ENCODE measurements around the gene DBNDD1. TPM values are rescaled to one million over a fixed set of nuclear protein-coding genes. Genes with fewer than 3 reads are reported as not detected.

The DBNDD1 gene
- total RNA-seq, 1 donor from 2014 or later = 77.8 TPM

GRCh38 chr16:90018297-90018651, 982 bp downstream of the DBNDD1 start:
- TF ChIP-seq CTCF (IDR thresholded peaks at IDR 0.05; ENCODE audit: partially characterized antibody, unreplicated experiment) = no peak
- peaks cover 16% of the 10 kb centered on the region for H3K4me1 Mint-ChIP-seq (ENCODE audit: low read depth, unreplicated experiment)
- peak overlapping the region; percentile 78 for H3K4me3 Mint-ChIP-seq (ENCODE audit: unreplicated experiment)
- no peak overlapping the region for H3K27ac Mint-ChIP-seq (ENCODE audit: unreplicated experiment)
- no peak for DNase-seq
- H3K27me3 Mint-ChIP-seq (ENCODE audit: unreplicated experiment) = peaks cover 11% of the 10 kb centered on the region
- H3K36me3 Mint-ChIP-seq (ENCODE audit: unreplicated experiment) = no peaks in the 10 kb centered on the region
- peaks cover 8% of the 10 kb centered on the region for H3K9me3 Mint-ChIP-seq (ENCODE audit: unreplicated experiment)

GRCh38 chr16:90016339-90016950, 2.8 kb downstream of the DBNDD1 start:
- Mint-ChIP-seq H3K36me3 (ENCODE audit: unreplicated experiment) (no peaks in the 10 kb centered on the region), H3K4me1 (ENCODE audit: low read depth, unreplicated experiment) (peaks cover 12% of the 10 kb centered on the region), H3K4me3 (ENCODE audit: unreplicated experiment) (no peak overlapping the region), H3K27ac (ENCODE audit: unreplicated experiment) (no peak overlapping the region), H3K27me3 (ENCODE audit: unreplicated experiment) (peaks cover 9% of the 10 kb centered on the region), H3K9me3 (ENCODE audit: unreplicated experiment) (peaks cover 3% of the 10 kb centered on the region)
- DNase-seq = no peak
- no peak for TF ChIP-seq CTCF (IDR thresholded peaks at IDR 0.05; ENCODE audit: partially characterized antibody, unreplicated experiment)

GRCh38 chr16:90015586-90016338, 3.5 kb downstream of the DBNDD1 start:
- Mint-ChIP-seq H3K36me3 (ENCODE audit: unreplicated experiment) (no peaks in the 10 kb centered on the region), H3K4me1 (ENCODE audit: low read depth, unreplicated experiment) (peaks cover 6% of the 10 kb centered on the region), H3K9me3 (ENCODE audit: unreplicated experiment) (peaks cover 3% of the 10 kb centered on the region), H3K27me3 (ENCODE audit: unreplicated experiment) (peaks cover 9% of the 10 kb centered on the region), H3K4me3 (ENCODE audit: unreplicated experiment) (no peak overlapping the region), H3K27ac (ENCODE audit: unreplicated experiment) (no peak overlapping the region)
- TF ChIP-seq CTCF (IDR thresholded peaks at IDR 0.05; ENCODE audit: partially characterized antibody, unreplicated experiment) = no peak
- DNase-seq = no peak

- peaks cover 3% of the 10 kb centered on the region for H3K27me3 Mint-ChIP-seq (ENCODE audit: unreplicated experiment)
- H3K4me1 Mint-ChIP-seq (ENCODE audit: low read depth, unreplicated experiment) = no peaks in the 10 kb centered on the region
- H3K27ac Mint-ChIP-seq (ENCODE audit: unreplicated experiment) = no peak overlapping the region
- no peak for DNase-seq
- no peak for TF ChIP-seq CTCF (IDR thresholded peaks at IDR 0.05; ENCODE audit: partially characterized antibody, unreplicated experiment)
- H3K36me3 Mint-ChIP-seq (ENCODE audit: unreplicated experiment) = no peaks in the 10 kb centered on the region
- H3K4me3 Mint-ChIP-seq (ENCODE audit: unreplicated experiment) = no peak overlapping the region
- no peaks in the 10 kb centered on the region for H3K9me3 Mint-ChIP-seq (ENCODE audit: unreplicated experiment)
Observed at GRCh38 chr16:90012991-90013745, 6.1 kb downstream of the DBNDD1 start.
